Activated naive CD8-positive, alpha-beta T cell treated with anti-CD3 and anti-CD28 coated beads, Interleukin-2, amount 10 ng/mL, durations not matched to agents 7 days and 5 days (primary cell): ENCODE measurements around the gene OTOP3. TPM values are rescaled to one million over a fixed set of nuclear protein-coding genes. Genes with fewer than 3 reads are reported as not detected.
A peak's percentile ranks its signal among the peaks of the same experiment; 100 is the strongest.

ENCODE experiments used
- ATAC-seq: fragments of 150-1000 bp; cut with Tn5 transposase; one replicate; pipeline ENCODE4 v1.10.0; 2021; ENCODE audit warnings: low read depth, moderate library complexity
- POLR2A ChIA-PET: fragments of 350-600 bp; sonication (Branson Sonifier 250); formaldehyde crosslinking; loops from one replicate; lab custom pipeline; 2021; ENCODE audit warnings: antibody characterized with exemption; lab: Charles Lee
- DNase-seq: peaks from one replicate; pipeline ENCODE4 v3.0.0; 2021
- H3K27ac Mint-ChIP-seq: one replicate; pipeline ENCODE4 v1.8.0; 2022; ENCODE audit warnings: mild to moderate bottlenecking, mixed read lengths
- H3K27me3 Mint-ChIP-seq: one replicate; pipeline ENCODE4 v1.8.0; 2022; ENCODE audit warnings: mild to moderate bottlenecking, moderate library complexity, mixed read lengths
- H3K36me3 Mint-ChIP-seq: one replicate; pipeline ENCODE4 v1.8.0; 2021; ENCODE audit warnings: mild to moderate bottlenecking, mixed read lengths
- H3K4me1 Mint-ChIP-seq: one replicate; pipeline ENCODE4 v1.8.0; 2021; ENCODE audit warnings: mixed read lengths
- H3K4me3 Mint-ChIP-seq: one replicate; pipeline ENCODE4 v1.8.0; 2022; ENCODE audit warnings: mild to moderate bottlenecking, moderate library complexity, mixed read lengths
- H3K9me3 Mint-ChIP-seq: one replicate; pipeline ENCODE4 v1.8.0; 2021; ENCODE audit warnings: mixed read lengths
- total RNA-seq, 2 experiments: library from RNA; stranded (reverse); gene quantifications; one replicate each; pipeline ENCODE4 v1.2.3, GENCODE V29; 2021

OTOP3 gene
- total RNA-seq, 2 experiments from 2014 or later: not detected

DNA sequence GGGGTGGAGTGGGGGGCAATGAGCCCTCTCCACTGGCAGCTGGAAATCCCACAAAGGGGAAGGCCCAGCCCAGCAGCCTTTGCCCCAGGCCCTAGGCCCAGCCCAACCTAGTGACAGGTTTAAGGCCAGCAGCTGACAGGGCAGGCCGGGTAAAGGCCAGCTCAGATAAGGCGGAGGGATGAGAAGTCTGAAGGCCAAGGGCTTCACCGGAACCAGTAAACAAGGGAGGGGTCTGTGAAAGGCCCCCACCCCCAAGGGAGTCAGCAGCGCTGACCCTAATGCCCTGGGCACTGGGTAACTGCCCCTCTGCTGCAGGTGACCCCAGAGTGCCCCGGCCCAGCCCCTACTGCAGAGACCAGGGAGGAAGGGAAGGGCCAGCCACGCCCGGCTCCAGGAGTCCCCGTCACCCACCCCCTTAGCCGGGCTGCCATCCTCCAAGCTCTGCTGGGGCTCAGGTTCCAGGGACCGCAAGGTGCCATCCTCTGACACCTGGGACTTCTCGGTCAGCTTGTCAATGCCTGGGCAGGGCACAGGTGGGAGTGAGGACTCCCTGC, 17.5 kb downstream of the OTOP3 start:
- Mint-ChIP-seq H3K27ac (no peak overlapping the region), H3K4me1 (no peaks in the 10 kb centered on the region), H3K4me3 (no peak overlapping the region), H3K36me3 (no peaks in the 10 kb centered on the region), H3K9me3 (no peaks in the 10 kb centered on the region), H3K27me3 (no peaks in the 10 kb centered on the region)
- POLR2A ChIA-PET: no interaction called here
- no peak for DNase-seq
- ATAC-seq: no peak

DNA sequence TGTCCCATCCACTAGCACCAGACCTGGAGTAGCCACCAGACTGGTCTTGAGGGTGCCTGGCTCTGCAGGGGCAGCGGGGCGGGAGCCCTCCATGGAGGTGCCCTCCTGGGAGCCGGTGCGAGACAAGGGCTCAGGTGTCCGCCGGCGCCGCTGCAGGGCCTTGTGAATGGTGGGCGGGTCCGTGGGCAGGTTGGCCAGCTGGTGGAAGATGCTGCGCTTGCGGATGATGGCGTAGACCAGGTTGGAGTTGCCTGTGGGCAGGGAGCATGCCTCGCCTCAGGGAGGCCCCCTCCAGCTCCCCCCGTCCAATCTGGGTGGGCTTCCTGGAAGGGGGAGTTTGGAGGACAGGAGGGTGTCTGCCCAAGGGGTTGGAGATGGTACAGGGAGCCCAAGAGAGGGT, 18.4 kb downstream of the OTOP3 start:
- Mint-ChIP-seq H3K4me1 (no peaks in the 10 kb centered on the region), H3K36me3 (no peaks in the 10 kb centered on the region), H3K27me3 (no peaks in the 10 kb centered on the region), H3K4me3 (no peak overlapping the region), H3K9me3 (no peaks in the 10 kb centered on the region), H3K27ac (no peak overlapping the region)
- ATAC-seq (no peak), DNase-seq (no peak)
- POLR2A ChIA-PET: no interaction called here

DNA sequence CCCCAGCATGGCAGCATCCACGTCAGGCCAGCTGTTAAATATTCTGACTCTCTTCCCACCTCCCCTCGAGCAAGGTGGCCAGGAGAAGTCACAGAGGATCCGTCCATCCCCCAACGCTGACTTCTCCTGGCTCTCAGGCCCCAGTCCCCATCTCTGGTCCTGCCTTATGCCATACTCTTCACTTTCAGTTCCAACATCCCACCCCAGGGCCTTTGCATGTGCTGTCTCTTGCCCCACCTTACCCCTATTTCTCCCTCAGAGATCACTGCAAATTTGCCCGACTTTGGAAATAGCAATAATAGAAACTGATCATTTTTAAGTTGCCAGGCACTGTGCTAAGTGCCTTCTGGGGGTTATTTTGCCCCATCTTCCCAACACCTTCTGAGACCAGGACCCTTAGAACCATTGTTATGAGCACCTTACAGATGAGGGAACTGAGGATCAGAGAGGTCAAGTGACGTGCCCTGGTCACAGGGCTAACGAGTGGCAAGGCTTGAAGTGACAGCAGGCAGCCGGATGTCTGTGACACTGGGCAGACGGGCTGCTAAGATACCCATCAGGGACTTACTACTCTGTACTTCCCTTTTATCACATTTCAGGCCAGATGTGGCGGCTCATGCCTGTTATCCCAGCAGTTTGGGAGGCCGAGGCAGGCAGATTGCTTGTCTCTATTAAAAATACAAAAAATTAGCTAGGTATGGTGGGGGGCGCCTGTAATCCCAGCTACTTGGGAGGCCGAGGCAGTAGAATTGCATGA, 19.1 kb downstream of the OTOP3 start:
- ATAC-seq: no peak
- Mint-ChIP-seq H3K36me3 (no peaks in the 10 kb centered on the region), H3K9me3 (no peaks in the 10 kb centered on the region), H3K4me1 (no peaks in the 10 kb centered on the region), H3K4me3 (no peak overlapping the region), H3K27ac (no peak overlapping the region), H3K27me3 (no peaks in the 10 kb centered on the region)
- DNase-seq: no peak
- POLR2A ChIA-PET: no interaction called here

DNA sequence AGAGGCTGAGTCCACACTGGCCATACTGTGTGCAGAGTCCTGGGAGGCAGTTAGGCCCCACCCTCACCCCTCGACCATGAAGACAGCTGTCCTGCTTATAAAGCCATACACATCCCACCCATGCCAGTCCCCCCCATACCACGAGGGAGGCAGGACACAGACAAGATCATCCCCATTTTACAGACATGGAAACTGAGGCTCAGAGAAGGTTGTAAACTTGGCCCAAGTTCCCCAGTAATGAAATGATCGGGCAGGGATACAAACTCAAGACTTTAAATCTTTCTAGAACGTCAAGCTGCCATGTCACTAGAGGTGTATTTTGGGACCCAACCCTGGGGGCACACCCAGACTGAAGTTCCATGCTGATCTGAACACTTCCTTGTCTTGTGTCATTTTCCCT, 20.4 kb downstream of the OTOP3 start:
- POLR2A ChIA-PET: no interaction called here
- no peaks in the 10 kb centered on the region for H3K9me3 Mint-ChIP-seq
- ATAC-seq: no peak
- no peaks in the 10 kb centered on the region for H3K27me3 Mint-ChIP-seq
- H3K27ac Mint-ChIP-seq: no peak overlapping the region
- peaks cover 2% of the 10 kb centered on the region for H3K4me1 Mint-ChIP-seq
- H3K36me3 Mint-ChIP-seq: no peaks in the 10 kb centered on the region
- DNase-seq: no peak
- no peak overlapping the region for H3K4me3 Mint-ChIP-seq

DNA sequence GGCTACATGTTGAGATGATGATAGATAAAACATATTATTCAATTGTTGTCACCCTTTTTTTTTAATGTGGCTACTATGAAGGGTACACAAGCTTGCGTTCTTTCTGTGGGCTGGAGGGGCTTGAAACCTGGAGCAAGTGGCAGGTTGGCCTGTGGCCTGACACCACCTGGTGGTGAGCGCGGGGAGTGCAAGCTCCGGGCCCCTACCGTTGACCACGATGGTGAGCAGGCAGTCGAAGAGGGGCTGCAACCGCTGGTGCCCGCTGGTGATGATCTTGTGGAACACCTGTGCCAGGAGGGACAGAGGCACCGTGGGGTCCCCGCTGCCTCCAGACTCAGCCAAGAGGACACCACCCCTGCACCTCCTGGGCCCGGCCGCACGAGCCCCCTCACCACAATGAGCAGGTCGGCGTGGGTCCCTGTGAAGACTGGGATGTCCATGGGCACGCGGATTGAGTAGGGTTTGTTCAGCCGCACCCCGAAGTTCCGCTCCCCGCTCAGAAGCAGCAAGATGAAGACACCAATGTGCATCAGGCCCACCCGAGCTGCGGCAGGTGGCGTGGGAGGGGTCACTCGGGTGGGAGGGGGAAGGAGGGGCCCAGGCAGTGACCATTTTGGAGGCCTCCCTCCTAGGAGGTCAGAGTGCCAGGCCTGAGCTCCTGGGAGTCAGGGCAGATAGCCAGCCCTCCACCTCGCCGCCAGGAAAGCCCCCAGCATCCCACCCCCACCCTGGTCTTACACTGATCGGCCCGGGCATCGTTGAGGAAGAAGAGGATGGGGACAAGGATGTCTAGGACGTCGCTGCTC, 22.4 kb downstream of the OTOP3 start:
- Mint-ChIP-seq H3K9me3 (no peaks in the 10 kb centered on the region), H3K27me3 (no peaks in the 10 kb centered on the region), H3K27ac (no peak overlapping the region), H3K36me3 (no peaks in the 10 kb centered on the region), H3K4me1 (peaks cover 5% of the 10 kb centered on the region), H3K4me3 (no peak overlapping the region)
- POLR2A ChIA-PET: no interaction called here
- ATAC-seq: peak; percentile 53
- peak; percentile 88 for DNase-seq

DNA sequence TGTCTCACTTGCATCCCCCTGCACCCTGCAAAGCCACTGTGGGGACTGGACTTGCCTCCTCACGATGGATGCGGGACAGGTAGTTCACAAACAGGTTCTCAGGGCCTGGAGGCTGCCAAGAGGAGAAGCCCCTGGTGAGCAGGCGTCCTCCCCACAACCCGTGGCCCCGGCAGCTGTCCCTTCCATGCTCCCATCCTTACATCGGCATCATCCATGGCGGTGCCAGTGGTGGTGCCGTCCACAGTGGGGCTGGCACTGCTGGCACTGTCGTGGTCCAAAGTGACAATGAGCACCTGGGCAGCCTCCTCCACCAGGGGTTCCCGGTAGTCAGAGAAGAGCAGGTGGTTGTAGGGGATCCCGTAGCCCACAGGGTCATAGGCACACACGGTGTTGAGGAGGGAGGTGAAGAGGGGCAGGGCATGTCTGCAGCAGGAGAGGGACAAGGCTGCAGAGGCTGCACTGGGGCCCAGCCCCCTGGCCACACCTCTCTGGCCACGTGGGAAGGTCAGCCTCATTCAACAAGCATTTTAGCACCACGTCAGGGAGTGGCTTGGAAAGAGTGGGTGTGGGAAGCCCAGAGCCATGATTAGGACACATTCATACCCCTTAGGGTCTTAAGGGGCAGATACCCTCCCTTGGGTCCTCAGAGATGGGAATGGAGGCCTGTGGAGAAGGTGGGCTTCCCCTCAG, 24.3 kb downstream of the OTOP3 start:
- DNase-seq: no peak
- no peak overlapping the region for H3K4me3 Mint-ChIP-seq
- POLR2A ChIA-PET: interaction anchor here (0.9 to 2.0 kb wide), 2 partner anchors 74 to 151 kb away, joined by 6 to 7 read pairs; no protein-coding TSS in a partner anchor
- ATAC-seq: no peak
- H3K27ac Mint-ChIP-seq: no peak overlapping the region
- H3K27me3 Mint-ChIP-seq: peaks cover under 1% of the 10 kb centered on the region
- H3K36me3 Mint-ChIP-seq: no peaks in the 10 kb centered on the region
- H3K4me1 Mint-ChIP-seq: peaks cover 5% of the 10 kb centered on the region
- no peaks in the 10 kb centered on the region for H3K9me3 Mint-ChIP-seq

DNA sequence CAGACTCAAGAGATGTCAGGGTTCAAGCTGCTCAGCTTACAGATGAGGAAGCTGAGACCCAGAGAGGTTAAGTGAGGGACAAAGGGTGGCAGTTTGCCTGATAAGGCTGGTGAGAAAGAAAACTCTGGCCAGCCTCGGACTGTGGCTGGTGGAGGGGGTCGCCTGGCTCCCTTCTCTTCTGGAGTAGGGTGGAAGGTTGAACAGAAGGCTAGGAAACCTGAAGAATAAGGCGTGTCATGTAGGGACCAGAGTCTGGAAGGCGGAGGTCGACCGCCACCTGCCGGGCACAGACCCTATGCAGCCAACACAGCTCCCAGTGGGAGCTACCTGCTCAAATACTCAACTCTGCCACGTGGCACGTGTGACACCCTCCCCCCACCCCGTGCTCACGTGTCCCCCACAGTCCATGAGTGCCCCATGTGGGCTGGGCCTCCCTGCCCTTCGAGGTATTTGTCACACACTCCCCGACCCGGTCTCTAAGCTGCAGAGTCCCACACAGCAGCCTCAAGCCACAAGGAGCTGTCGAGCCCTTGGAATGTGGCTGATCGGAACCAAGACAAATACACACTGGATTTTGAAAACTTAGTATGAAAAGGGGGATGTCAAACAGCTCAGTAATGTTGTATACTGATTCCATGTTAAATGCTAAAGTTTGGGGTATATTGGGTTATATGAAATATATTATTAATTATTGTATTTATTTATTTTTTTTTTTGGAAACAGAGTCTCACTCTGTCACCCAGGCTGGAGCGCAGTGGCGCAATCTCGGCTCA, 25.1 kb downstream of the OTOP3 start:
- H3K4me3 Mint-ChIP-seq: no peak overlapping the region
- peaks cover 5% of the 10 kb centered on the region for H3K4me1 Mint-ChIP-seq
- peak; percentile 63 for DNase-seq
- no peaks in the 10 kb centered on the region for H3K36me3 Mint-ChIP-seq
- H3K27me3 Mint-ChIP-seq: peaks cover 4% of the 10 kb centered on the region
- no peak overlapping the region for H3K27ac Mint-ChIP-seq
- ATAC-seq: peak; percentile 35
- H3K9me3 Mint-ChIP-seq: no peaks in the 10 kb centered on the region
- POLR2A ChIA-PET: interaction anchor here (0.9 to 2.0 kb wide), 7 partner anchors 27 to 241 kb away, joined by 3 to 18 read pairs (median 6); partner anchors contain the start of genes ARMC7, CDR2L and MRPL58

DNA sequence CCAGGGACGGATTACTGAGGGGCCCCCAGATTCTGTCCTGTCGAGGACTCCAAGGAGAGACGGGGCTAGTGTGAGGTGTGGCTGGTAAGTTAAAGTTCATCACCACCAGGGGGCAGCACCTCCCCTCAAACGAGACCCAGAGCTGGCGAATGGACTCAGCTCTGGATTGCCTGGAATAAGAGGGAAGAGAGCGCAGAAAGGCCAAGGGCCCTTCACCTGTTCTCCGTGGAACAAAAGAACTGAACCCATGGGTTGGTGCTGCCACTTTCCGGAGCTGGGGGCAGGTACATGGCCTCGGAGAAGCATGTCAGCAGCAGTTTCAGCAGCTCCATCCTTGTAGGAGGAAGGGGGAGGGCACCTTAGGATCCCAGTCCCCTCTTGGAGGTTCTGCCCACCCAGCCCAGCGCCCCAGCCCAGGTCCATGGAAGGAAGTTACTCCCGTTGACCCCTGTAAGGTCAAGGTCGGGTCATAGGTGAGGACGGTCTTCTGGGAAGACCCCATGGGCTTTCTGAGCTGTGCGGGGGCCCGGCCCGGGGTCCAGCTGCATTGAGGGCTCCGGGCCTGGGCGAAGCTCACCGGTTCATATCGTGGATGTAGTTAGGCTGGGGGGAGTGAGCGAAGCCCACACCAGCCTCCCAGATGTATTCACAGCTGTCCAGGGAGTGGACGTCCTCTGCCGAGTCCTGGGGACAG, 26.1 kb downstream of the OTOP3 start:
- POLR2A ChIA-PET: interaction anchor here (0.5 to 2.0 kb wide), 9 partner anchors 11 to 309 kb away, joined by 3 to 18 read pairs (median 4); partner anchors contain the start of genes ARMC7, CDR2L, HID1 and MIF4GD
- H3K4me3 Mint-ChIP-seq: peak overlapping the region; percentile 17
- DNase-seq (peak; percentile 83), ATAC-seq (peak; percentile 73)
- peaks cover 7% of the 10 kb centered on the region for H3K4me1 Mint-ChIP-seq
- H3K27ac Mint-ChIP-seq: no peak overlapping the region
- H3K36me3 Mint-ChIP-seq: no peaks in the 10 kb centered on the region
- H3K9me3 Mint-ChIP-seq: no peaks in the 10 kb centered on the region
- H3K27me3 Mint-ChIP-seq: peaks cover 4% of the 10 kb centered on the region

DNA sequence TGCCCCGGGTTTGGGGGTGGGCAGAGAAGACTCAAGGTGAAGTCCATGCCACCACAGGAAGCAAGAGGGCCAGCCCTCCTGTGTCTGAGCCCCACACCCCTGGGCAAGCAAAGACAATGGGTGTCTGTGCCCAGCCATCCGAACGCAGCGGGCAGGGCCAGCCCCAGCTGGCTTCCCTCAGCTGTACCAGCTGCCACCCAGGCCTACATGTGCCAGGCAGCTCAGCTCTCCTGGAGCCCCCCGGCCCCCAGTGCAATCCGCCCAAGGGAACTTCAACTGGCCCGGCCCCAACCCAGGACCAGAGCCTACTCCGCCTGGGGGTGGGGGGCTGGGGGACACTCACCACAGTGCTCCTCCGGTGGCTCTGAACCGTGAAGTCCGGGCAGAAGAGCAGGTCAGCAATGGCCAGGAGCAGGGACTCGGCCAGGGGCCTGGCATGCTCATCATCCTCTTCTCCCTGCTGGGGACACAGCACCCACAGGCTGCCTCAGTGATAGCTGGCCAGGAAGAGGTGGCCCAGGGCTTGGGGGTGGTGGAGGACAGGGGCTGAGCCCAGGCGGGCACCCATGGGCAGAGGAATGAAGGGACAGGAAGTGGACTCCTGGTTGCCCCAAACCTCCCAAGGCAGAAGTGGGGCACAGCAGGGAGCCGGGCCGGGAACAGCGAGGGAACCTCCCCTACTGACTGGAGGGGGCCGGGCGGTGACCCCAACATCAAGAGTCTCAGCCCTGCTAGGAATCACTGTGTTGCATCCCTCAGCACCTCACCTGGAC, 27.1 kb downstream of the OTOP3 start:
- Mint-ChIP-seq H3K4me1 (peaks cover 7% of the 10 kb centered on the region), H3K27me3 (peaks cover 4% of the 10 kb centered on the region), H3K27ac (no peak overlapping the region), H3K9me3 (no peaks in the 10 kb centered on the region), H3K4me3 (no peak overlapping the region), H3K36me3 (no peaks in the 10 kb centered on the region)
- POLR2A ChIA-PET: interaction anchor here (1.1 to 2.0 kb wide), 2 partner anchors 50 to 308 kb away, joined by 4 to 18 read pairs; partner anchors contain the start of genes MIF4GD and MRPL58
- ATAC-seq (no peak), DNase-seq (no peak)

DNA sequence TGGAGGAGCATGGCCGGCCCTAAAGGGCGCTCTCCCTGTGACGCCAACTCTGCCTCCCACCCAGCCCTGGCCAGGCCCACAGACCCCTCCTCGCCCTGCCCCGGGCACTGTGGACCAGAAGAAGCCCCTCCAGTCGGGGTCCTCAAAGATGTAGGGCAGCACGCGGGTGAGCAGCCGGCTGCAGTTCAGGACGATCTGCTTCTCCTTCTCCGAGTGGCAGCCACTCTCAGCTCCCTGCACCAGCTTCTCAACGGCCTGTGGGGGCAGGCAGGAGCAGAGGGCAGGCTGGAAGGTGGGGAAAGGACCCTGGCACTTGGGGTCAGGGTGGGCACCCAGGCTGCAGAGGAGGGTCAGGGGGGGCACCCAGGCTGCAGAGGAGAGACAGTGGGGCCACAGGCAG, 28.0 kb downstream of the OTOP3 start:
- Mint-ChIP-seq H3K4me3 (no peak overlapping the region), H3K27me3 (peaks cover 5% of the 10 kb centered on the region), H3K9me3 (no peaks in the 10 kb centered on the region), H3K4me1 (peaks cover 7% of the 10 kb centered on the region), H3K27ac (no peak overlapping the region), H3K36me3 (no peaks in the 10 kb centered on the region)
- ATAC-seq (no peak), DNase-seq (no peak)
- POLR2A ChIA-PET: no interaction called here

DNA sequence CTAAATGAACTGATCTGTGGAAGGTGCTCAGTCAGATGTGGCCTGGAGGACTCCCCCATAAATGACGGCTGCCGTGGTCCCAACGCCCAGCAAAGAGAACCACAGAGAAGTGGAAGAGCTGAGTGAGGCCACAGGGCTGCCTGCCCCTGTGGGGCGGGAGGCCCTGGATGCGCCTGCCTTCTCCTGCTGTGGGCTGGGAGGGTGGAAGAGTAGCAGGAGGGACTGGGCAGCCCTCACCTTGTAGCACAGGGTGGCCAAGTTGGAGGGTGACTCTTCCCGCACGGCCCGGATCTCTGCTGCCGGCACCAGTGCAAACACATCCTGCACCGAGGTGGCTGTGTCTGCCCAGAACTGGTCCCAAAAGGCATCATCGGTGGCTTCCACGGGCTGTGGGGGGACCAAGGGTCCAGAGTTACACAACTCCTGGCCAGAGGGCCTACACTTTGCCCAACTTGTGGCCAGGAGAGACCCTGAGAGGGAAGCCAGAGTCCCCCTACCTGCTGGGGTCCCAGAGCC, 28.6 kb downstream of the OTOP3 start:
- H3K27me3 Mint-ChIP-seq: peaks cover 5% of the 10 kb centered on the region
- peaks cover 7% of the 10 kb centered on the region for H3K4me1 Mint-ChIP-seq
- no peaks in the 10 kb centered on the region for H3K36me3 Mint-ChIP-seq
- no peaks in the 10 kb centered on the region for H3K9me3 Mint-ChIP-seq
- POLR2A ChIA-PET: no interaction called here
- DNase-seq (no peak), ATAC-seq (no peak)
- no peak overlapping the region for H3K4me3 Mint-ChIP-seq
- H3K27ac Mint-ChIP-seq: no peak overlapping the region
